B cell (primary cell): ENCODE results near the gene KIF25.

Experiments
- CTCF ChIP-seq: fragments of 200-600 bp; IDR thresholded peaks from one replicate; pipeline ENCODE4 v1.8.0; 2022; ENCODE audit warnings: antibody characterized with exemption, mild to moderate bottlenecking
- EZH2 ChIP-seq: IDR thresholded peaks from 2 replicates; pipeline ENCODE4 v1.6.1; 2012; ENCODE audit warnings: borderline replicate concordance, low read depth, mild to moderate bottlenecking, moderate library complexity, low read length; ENCODE audit not compliant: insufficient read depth, poor library complexity, severe bottlenecking

- TF ChIP-seq CTCF (no peak), EZH2 (no peak)
These were observed 8.3 kb upstream of the KIF25 start for GRCh38 chr6:167988945-167989841.
